Endothelial cell of umbilical vein (primary cell): ENCODE measurements around the gene PADI6. TPM values are rescaled to one million over a fixed set of nuclear protein-coding genes. Genes with fewer than 3 reads are reported as not detected.

Experiments used
- BruUV-seq: library from RNA; stranded (reverse); fragments of 400-500 nt; replicated peaks from 2 replicates; lab custom pipeline; 2021; lab: Mats Ljungman, UMichigan
- CTCF ChIA-PET: fragments of 300-600, 350-600 bp; sonication (Branson Sonifier 250); formaldehyde crosslinking; loops from one replicate; lab custom pipeline; 2021; ENCODE audit warnings: antibody characterized with exemption, inconsistent platforms; lab: Charles Lee
- POLR2A ChIA-PET: fragments of 300-600, 350-600 bp; sonication (Branson Sonifier 250); formaldehyde crosslinking; loops from one replicate; lab custom pipeline; 2021; ENCODE audit warnings: antibody characterized with exemption, inconsistent platforms; lab: Charles Lee
- DNase-seq: peaks from one replicate; pipeline ENCODE4 v3.0.0-alpha.2; 2011; ENCODE audit warnings: low read depth, low spot score
- FAIRE-seq: peaks from 2 replicates; lab custom pipeline; 2011; peaks lifted over from hg19 to GRCh38; lab: Jason Lieb, UNC
- H2AFZ ChIP-seq: 2 replicates; pipeline ENCODE4 v1.6.0; 2012; ENCODE audit warnings: low read depth, low read length, control low read depth, inconsistent platforms
- H3K27ac ChIP-seq: 2 replicates; pipeline ENCODE4 v1.5.1; 2011; ENCODE audit warnings: low read depth, mild to moderate bottlenecking, control low read depth, low read length, moderate library complexity; ENCODE audit not compliant: insufficient read depth
- H3K27me3 ChIP-seq, 2 experiments: 2 replicates each; pipeline versions ENCODE4 v1.6.0 to v1.6.1; 2011; ENCODE audit warnings: low read length in 2 of 2, mixed read lengths in 1 of 2; ENCODE audit not compliant: control insufficient read depth in 2 of 2, insufficient read depth in 2 of 2
- H3K36me3 ChIP-seq, 2 experiments: 2 replicates in 1 of 2; 3 replicates in 1 of 2; pipeline ENCODE4 v1.5.1; 2011; ENCODE audit warnings: low read length in 2 of 2, mild to moderate bottlenecking in 1 of 2, moderate library complexity in 1 of 2; ENCODE audit not compliant: control insufficient read depth in 2 of 2, insufficient read depth in 2 of 2; ENCODE audit errors: extremely low read depth in 1 of 2
- H3K4me1 ChIP-seq: 3 replicates; pipeline ENCODE4 v1.5.1; 2011; ENCODE audit warnings: mild to moderate bottlenecking, low read length; ENCODE audit not compliant: control insufficient read depth, insufficient read depth; ENCODE audit errors: extremely low read depth
- H3K4me2 ChIP-seq: 2 replicates; pipeline ENCODE4 v1.6.1; 2011; ENCODE audit warnings: low read length, control low read depth, mixed read lengths; ENCODE audit not compliant: insufficient read depth
- H3K4me3 ChIP-seq, 3 experiments: fragments of 200-600 bp in 1 of 3; sonication (generic), shearing (Covaris generic) in 1 of 3; replicated peaks in 1 of 3; 2 replicates each; pipeline ENCODE4 v1.5.1; 2011 to 2016; ENCODE audit warnings: control low read depth in 3 of 3, low read length in 3 of 3, mild to moderate bottlenecking in 2 of 3, inconsistent platforms in 1 of 3, low read depth in 1 of 3, moderate library complexity in 1 of 3; ENCODE audit not compliant: insufficient read depth in 1 of 3
- H3K79me2 ChIP-seq: 2 replicates; pipeline ENCODE4 v1.6.0; 2012; ENCODE audit warnings: low read length, inconsistent platforms; ENCODE audit not compliant: control insufficient read depth, insufficient read depth
- H3K9ac ChIP-seq: replicated peaks from 2 replicates; pipeline ENCODE3; 2011; ENCODE audit warnings: low read length, control low read depth; ENCODE audit not compliant: insufficient read depth; ENCODE audit errors: extremely low read depth
- H3K9me1 ChIP-seq: replicated peaks from 3 replicates; pipeline ENCODE4 v1.6.0; 2011; ENCODE audit warnings: mild to moderate bottlenecking, low read length; ENCODE audit not compliant: control insufficient read depth, insufficient read depth; ENCODE audit errors: extremely low read depth
- H3K9me3 ChIP-seq: replicated peaks from 2 replicates; pipeline ENCODE4 v1.5.1; 2012; ENCODE audit warnings: low read length, inconsistent platforms; ENCODE audit not compliant: control insufficient read depth, insufficient read depth
- H4K20me1 ChIP-seq: replicated peaks from 2 replicates; pipeline ENCODE3; 2011; ENCODE audit warnings: mild to moderate bottlenecking, low read length; ENCODE audit not compliant: control insufficient read depth, insufficient read depth; ENCODE audit errors: extremely low read depth
- CTCF ChIP-seq, 2 donors: IDR thresholded peaks; 1 replicate in 1 of 2; 2 replicates in 1 of 2; pipeline ENCODE4 v1.5.1; 2011; ENCODE audit warnings: low read length in 2 of 2, mild to moderate bottlenecking in 2 of 2, moderate library complexity in 2 of 2, control low read depth in 1 of 2, inconsistent platforms in 1 of 2, low read depth in 1 of 2; ENCODE audit not compliant: insufficient read depth in 1 of 2; ENCODE audit errors: extremely low read depth in 1 of 2
- EZH2 ChIP-seq: IDR thresholded peaks from 2 replicates; pipeline ENCODE4 v1.6.1; 2012; ENCODE audit warnings: borderline replicate concordance, low read depth, mild to moderate bottlenecking, moderate library complexity, low read length, inconsistent platforms; ENCODE audit not compliant: severe bottlenecking
- FOS ChIP-seq: IDR thresholded peaks from 2 replicates; pipeline ENCODE4 v1.6.1; 2011; ENCODE audit warnings: mild to moderate bottlenecking, low read length, moderate library complexity, borderline replicate concordance; ENCODE audit not compliant: insufficient read depth
- GATA2 ChIP-seq: IDR thresholded peaks from 2 replicates; pipeline ENCODE4 v1.7.0; 2011; ENCODE audit warnings: low read depth, mild to moderate bottlenecking, moderate library complexity, mixed read lengths, low read length; ENCODE audit not compliant: insufficient read length, insufficient read depth
- JUN ChIP-seq: IDR thresholded peaks from 2 replicates; pipeline ENCODE4 v1.6.1; 2011; ENCODE audit warnings: borderline replicate concordance, low read depth; ENCODE audit not compliant: insufficient read length, insufficient read depth
- MYC ChIP-seq: IDR thresholded peaks from one replicate; pipeline ENCODE4 v1.6.1; 2011; ENCODE audit warnings: mild to moderate bottlenecking, low read depth, low read length
- POLR2A ChIP-seq: IDR thresholded peaks from 2 replicates; pipeline ENCODE4 v1.6.1; 2012; ENCODE audit warnings: low read depth, mild to moderate bottlenecking, control low read depth, low read length
- POLR2AphosphoS5 ChIP-seq: IDR thresholded peaks from 2 replicates; pipeline ENCODE4 v1.6.1; 2012; ENCODE audit warnings: low read depth, mild to moderate bottlenecking, control low read depth, low read length, moderate library complexity; ENCODE audit not compliant: insufficient read depth
- dilution Hi-C: fragments of 300-500 bp; cut with MboI; formaldehyde crosslinking; loops from one replicate; pipeline ENCODE4 v1.15.0; 2019; ENCODE audit warnings: low sequenced_read_pairs; ENCODE audit not compliant: extremely low pct_ligation_motif_present
- intact Hi-C: fragments of 100-400 bp; cut with micrococcal nuclease; formaldehyde crosslinking; loops from one replicate; pipeline ENCODE4 v1.10.0; 2022
- polyA plus RNA-seq, 4 experiments: library from polyadenylated mRNA; depleted of rRNA in 3 of 4; stranded (reverse) in 3 of 4; unstranded in 1 of 4; fragments of >200 nt; gene quantifications; 2 replicates each; pipeline versions ENCODE4 v1.2.1 to v1.2.3, GENCODE V29; 2011 to 2012; ENCODE audit warnings: missing spikeins in 1 of 4
- total RNA-seq: library from RNA; stranded (reverse); gene quantifications from 2 replicates; pipeline ENCODE4 v1.2.3, GENCODE V29; 2021
- TF ChIP-seq, protein P1 (sequence below): IDR thresholded peaks from 2 replicates; pipeline ENCODE4 v1.6.1; 2011; ENCODE audit not compliant: insufficient read depth, insufficient read length

The PADI6 gene
- total and polyA plus RNA-seq, 2 donors (not counting 3 experiments of a cell fraction or from before 2014, with no cell fraction given): not detected

GRCh38 chr1:17346046-17346789 lies 25.8 kb upstream of the PADI6 start:
- H3K4me2 ChIP-seq: no peak overlapping the region
- H2AFZ ChIP-seq: no peak overlapping the region
- no peak overlapping the region for H3K9ac ChIP-seq
- no peaks in the 10 kb centered on the region for H3K9me1 ChIP-seq
- no peak for FAIRE-seq
- intact Hi-C loops (no loop called here), dilution Hi-C loops (no loop called here)
- no peak overlapping the region for H3K27ac ChIP-seq
- H3K4me1 ChIP-seq: no peaks in the 10 kb centered on the region
- ChIA-PET CTCF (interaction anchor here (1.3 kb wide), 1 partner anchor 10 kb away, joined by 3 read pairs; no protein-coding TSS in a partner anchor), POLR2A (no interaction called here)
- H4K20me1 ChIP-seq: no peaks in the 10 kb centered on the region
- no peaks in the 10 kb centered on the region for H3K27me3 ChIP-seq
- no peaks in the 10 kb centered on the region for H3K79me2 ChIP-seq
- no TSS peak for BruUV-seq
- no peaks in the 10 kb centered on the region for H3K9me3 ChIP-seq
- no peaks in the 10 kb centered on the region for H3K36me3 ChIP-seq
- no peak for DNase-seq
- no peak overlapping the region for H3K4me3 ChIP-seq
- TF ChIP-seq POLR2AphosphoS5 (no peak), FOS (no peak), JUN (no peak), EZH2 (no peak), POLR2A (no peak), CTCF (IDR thresholded peaks at IDR 0.05; ENCODE audit: extremely low read depth in 1 of 2, insufficient read depth in 1 of 2, low read depth in 1 of 2, low read length in 2 of 2) (no peak), MYC (no peak), GATA2 (no peak)
- TF ChIP-seq, protein P1, sequence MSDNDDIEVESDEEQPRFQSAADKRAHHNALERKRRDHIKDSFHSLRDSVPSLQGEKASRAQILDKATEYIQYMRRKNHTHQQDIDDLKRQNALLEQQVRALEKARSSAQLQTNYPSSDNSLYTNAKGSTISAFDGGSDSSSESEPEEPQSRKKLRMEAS: no peak
